ENCODE data around the gene NSRP1.

DNA sequence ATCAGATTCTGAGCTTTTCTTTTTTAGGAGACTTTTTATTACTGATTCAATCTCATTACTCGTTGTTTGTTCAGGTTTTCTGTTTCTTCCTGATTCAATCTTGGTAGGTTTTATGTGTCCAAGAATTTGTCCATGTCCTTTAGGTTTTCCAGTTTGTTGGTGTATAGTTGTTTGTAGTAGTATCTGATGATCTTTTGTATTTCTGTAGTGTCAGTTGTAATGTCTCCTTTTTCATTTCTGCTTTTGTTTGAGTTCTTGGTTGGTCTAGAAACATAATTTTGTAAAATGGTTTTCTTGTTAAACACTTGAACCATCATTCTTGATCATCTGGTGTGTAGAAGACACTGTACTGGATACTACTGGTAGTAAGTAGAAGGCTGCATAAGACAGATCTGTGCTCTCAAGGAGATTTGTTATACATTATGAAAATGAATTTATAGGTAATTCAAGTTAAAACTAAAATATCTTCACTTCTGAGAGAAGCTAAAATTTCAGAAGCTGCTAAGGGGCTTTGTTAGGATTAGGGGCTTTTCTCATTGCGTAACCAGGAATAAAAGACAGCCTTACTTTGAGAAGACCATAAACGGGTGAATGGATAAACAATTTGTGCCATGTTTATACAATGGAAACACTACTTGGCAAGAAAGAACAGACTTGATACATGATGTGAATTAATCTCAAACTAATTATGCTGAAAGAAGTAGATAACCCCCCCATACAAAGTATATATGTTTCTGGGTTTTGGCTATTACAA lies 44.0 kb downstream of the NSRP1 start:
- TF ChIP-seq ATF1 (CRISPR knock-in tag; IDR thresholded peaks at IDR 0.05) (no peak), ZNF671 (CRISPR knock-in tag; IDR thresholded peaks at IDR 0.05) (no peak), CREB1 (CRISPR knock-in tag; IDR thresholded peaks at IDR 0.05) (no peak)
- TF ChIP-seq, protein P1, sequence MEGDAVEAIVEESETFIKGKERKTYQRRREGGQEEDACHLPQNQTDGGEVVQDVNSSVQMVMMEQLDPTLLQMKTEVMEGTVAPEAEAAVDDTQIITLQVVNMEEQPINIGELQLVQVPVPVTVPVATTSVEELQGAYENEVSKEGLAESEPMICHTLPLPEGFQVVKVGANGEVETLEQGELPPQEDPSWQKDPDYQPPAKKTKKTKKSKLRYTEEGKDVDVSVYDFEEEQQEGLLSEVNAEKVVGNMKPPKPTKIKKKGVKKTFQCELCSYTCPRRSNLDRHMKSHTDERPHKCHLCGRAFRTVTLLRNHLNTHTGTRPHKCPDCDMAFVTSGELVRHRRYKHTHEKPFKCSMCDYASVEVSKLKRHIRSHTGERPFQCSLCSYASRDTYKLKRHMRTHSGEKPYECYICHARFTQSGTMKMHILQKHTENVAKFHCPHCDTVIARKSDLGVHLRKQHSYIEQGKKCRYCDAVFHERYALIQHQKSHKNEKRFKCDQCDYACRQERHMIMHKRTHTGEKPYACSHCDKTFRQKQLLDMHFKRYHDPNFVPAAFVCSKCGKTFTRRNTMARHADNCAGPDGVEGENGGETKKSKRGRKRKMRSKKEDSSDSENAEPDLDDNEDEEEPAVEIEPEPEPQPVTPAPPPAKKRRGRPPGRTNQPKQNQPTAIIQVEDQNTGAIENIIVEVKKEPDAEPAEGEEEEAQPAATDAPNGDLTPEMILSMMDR (IDR thresholded peaks at IDR 0.05), result no peak
- TF ChIP-seq, protein P2, sequence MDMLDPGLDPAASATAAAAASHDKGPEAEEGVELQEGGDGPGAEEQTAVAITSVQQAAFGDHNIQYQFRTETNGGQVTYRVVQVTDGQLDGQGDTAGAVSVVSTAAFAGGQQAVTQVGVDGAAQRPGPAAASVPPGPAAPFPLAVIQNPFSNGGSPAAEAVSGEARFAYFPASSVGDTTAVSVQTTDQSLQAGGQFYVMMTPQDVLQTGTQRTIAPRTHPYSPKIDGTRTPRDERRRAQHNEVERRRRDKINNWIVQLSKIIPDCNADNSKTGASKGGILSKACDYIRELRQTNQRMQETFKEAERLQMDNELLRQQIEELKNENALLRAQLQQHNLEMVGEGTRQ (CRISPR knock-in tag; IDR thresholded peaks at IDR 0.05), result no peak
